ENCODE data around the gene EXOC3. TPM values are rescaled to one million over a fixed set of nuclear protein-coding genes. Genes with fewer than 3 reads are reported as not detected.

The EXOC3 gene
- total RNA-seq, 1 donor from 2014 or later: 46.2 TPM

DNA sequence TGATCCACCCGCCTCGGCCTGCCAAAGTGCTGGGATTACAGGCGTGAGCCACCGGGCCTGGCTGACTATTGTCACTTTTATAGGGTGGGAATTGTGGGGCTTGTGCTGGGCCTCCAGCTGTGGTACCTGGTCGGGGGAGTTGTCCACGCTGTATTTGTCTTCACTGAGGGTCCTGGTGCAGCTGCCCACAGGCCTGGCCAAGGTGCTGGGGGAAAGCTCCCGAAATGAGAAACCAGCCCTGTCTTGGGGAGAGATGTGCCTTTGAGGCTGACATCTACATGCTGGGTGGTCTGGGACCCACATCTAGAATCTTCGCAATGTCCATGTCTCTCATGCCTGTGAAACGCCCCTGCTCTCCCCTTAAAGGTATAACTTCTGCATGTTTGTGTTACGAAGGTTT, 2.6 kb downstream of the EXOC3 start:
- H3K27me3 ChIP-seq (ENCODE audit: low read depth): no peaks in the 10 kb centered on the region
- no peak overlapping the region for H3K27ac ChIP-seq (replicated peaks)
- intact Hi-C loops (cut with micrococcal nuclease): no loop called here
- no peaks in the 10 kb centered on the region for H3K9me3 ChIP-seq (replicated peaks)
- H3K4me3 ChIP-seq: no peak overlapping the region
- peak; percentile 11 for DNase-seq
- TF ChIP-seq, protein P1, sequence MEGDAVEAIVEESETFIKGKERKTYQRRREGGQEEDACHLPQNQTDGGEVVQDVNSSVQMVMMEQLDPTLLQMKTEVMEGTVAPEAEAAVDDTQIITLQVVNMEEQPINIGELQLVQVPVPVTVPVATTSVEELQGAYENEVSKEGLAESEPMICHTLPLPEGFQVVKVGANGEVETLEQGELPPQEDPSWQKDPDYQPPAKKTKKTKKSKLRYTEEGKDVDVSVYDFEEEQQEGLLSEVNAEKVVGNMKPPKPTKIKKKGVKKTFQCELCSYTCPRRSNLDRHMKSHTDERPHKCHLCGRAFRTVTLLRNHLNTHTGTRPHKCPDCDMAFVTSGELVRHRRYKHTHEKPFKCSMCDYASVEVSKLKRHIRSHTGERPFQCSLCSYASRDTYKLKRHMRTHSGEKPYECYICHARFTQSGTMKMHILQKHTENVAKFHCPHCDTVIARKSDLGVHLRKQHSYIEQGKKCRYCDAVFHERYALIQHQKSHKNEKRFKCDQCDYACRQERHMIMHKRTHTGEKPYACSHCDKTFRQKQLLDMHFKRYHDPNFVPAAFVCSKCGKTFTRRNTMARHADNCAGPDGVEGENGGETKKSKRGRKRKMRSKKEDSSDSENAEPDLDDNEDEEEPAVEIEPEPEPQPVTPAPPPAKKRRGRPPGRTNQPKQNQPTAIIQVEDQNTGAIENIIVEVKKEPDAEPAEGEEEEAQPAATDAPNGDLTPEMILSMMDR (IDR thresholded peaks at IDR 0.05; ENCODE audit: borderline replicate concordance): no peak
- peaks cover 38% of the 10 kb centered on the region for H3K36me3 ChIP-seq
- peaks cover 32% of the 10 kb centered on the region for H3K4me1 ChIP-seq

DNA sequence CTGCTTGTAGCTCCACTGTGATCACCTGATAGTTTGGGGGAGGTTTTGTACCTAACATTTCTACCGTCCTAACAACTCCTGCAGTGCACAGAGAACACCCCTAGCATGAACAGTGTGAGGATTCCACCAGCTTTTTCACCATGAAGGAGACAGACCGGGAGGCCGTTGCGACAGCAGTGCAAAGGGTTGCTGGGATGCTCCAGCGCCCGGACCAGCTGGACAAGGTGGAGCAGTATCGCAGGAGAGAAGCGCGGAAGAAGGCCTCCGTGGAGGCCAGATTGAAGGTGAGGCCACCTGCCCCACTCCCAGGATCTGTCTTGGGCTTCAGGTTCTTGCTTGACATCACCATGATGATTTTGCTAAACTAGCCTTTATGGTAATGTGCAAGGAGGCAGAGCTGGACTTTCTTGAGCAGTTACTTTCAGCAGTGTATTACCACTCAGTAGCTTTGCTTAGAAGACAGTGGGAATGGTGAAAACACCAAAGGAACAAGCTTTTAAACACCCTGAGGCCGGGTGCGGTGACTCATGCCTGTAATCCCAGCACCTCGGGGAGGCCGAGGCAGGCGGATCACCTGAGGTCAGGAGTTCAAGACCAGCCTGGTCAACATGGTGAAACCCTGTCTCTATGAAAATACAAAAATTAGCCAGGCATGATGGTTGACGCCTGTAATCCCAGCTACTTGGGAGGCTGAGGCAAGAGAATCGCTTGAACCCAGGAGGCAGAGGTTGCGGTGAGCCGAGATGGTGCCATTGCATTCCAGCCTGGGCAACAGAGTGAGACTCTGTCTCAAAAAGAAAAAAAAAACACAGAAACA, 3.3 kb downstream of the EXOC3 start:
- no peak for DNase-seq
- Histone ChIP-seq H3K9me3 (replicated peaks) (peaks cover 7% of the 10 kb centered on the region), H3K4me3 (no peak overlapping the region), H3K4me1 (peaks cover 32% of the 10 kb centered on the region), H3K36me3 (peaks cover 45% of the 10 kb centered on the region), H3K27me3 (ENCODE audit: low read depth) (no peaks in the 10 kb centered on the region), H3K27ac (replicated peaks) (no peak overlapping the region)
- TF ChIP-seq, protein P1 (IDR thresholded peaks at IDR 0.05; ENCODE audit: borderline replicate concordance): no peak
- intact Hi-C loops (cut with micrococcal nuclease): no loop called here

DNA sequence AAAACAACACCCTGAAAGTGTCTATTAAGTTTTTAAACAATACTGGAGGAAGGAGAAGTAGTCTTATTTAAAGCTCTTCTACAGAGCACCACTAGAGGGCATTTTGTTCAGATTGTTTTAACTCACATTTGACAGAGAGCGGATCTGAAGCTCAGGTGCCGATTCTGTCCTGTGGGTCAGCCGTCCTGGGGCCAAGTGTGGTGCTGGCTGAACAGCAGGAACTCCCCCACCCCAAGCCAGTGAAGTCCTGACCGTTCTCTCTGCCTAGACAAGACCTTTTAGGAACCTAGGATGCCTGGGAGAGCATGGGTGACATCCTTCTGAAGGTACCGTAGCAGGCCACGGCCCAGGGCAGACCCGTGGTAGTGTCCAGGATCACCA, 3.9 kb downstream of the EXOC3 start:
- intact Hi-C loops (cut with micrococcal nuclease): no loop called here
- Histone ChIP-seq H3K27me3 (ENCODE audit: low read depth) (no peaks in the 10 kb centered on the region), H3K4me3 (no peak overlapping the region), H3K9me3 (replicated peaks) (peaks cover 13% of the 10 kb centered on the region), H3K36me3 (peaks cover 51% of the 10 kb centered on the region), H3K4me1 (peaks cover 32% of the 10 kb centered on the region), H3K27ac (replicated peaks) (no peak overlapping the region)
- TF ChIP-seq, protein P1 (IDR thresholded peaks at IDR 0.05; ENCODE audit: borderline replicate concordance): peak; percentile 64
- DNase-seq: no peak

DNA sequence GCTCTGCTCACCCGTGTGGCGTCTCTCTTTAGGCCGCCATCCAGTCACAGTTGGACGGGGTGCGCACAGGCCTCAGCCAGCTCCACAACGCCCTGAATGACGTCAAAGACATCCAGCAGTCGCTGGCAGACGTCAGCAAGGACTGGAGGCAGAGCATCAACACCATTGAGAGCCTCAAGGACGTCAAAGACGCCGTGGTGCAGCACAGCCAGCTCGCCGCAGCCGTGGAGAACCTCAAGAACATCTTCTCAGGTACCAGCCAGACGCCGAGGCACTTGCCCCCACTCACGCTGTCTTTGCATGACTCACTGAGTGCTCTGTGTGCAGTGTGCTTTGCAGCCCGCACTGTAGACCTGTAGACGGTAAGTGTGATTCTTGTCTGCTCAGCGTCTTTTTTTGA, 4.5 kb downstream of the EXOC3 start:
- H3K27ac ChIP-seq (replicated peaks): no peak overlapping the region
- intact Hi-C loops (cut with micrococcal nuclease): no loop called here
- H3K27me3 ChIP-seq (ENCODE audit: low read depth): no peaks in the 10 kb centered on the region
- TF ChIP-seq, protein P1 (IDR thresholded peaks at IDR 0.05; ENCODE audit: borderline replicate concordance): no peak
- H3K4me1 ChIP-seq: peaks cover 25% of the 10 kb centered on the region
- peak; percentile 11 for DNase-seq
- H3K4me3 ChIP-seq: no peak overlapping the region
- H3K9me3 ChIP-seq (replicated peaks): peaks cover 19% of the 10 kb centered on the region
- peaks cover 57% of the 10 kb centered on the region for H3K36me3 ChIP-seq

DNA sequence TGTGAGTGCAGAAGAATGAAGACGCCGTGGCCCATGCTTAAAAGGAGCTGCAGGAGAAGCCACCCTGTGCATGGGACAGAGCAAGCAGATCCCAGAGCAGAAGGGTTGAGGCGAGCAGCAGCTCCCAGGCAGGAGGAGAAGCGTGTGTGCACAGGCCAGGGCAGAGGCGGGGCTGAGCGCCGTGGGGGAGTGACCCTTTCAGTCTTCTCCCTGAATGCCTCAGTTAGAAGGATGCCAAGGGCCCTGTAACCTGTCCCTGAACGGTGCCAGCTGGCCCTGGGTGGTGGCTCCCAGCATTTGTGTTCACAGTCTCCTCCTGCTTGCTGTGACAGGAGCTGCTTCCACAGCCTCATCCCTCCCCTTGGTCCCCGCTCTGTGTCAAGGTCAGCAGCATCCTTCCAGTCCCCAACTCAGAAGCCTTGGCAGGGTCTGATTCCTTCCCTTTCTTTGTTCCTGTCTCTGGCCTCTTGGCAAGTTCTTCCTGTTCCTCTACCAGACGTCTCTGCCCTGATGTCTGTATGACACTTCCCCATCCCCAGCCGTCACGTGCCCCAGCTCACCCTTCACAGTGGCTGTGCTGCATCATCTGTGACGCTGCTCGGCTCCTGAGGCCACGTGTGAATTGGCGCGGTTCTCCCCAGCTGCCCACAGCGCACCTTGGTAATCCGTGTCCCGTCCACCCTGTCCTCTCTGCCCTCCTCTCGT, 5.2 kb downstream of the EXOC3 start:
- Histone ChIP-seq H3K27me3 (ENCODE audit: low read depth) (no peaks in the 10 kb centered on the region), H3K4me3 (no peak overlapping the region), H3K27ac (replicated peaks) (no peak overlapping the region), H3K36me3 (peaks cover 64% of the 10 kb centered on the region), H3K9me3 (replicated peaks) (peaks cover 24% of the 10 kb centered on the region), H3K4me1 (peaks cover 19% of the 10 kb centered on the region)
- peak; percentile 55 for DNase-seq
- intact Hi-C loops (cut with micrococcal nuclease): no loop called here
- TF ChIP-seq, protein P1 (IDR thresholded peaks at IDR 0.05; ENCODE audit: borderline replicate concordance): no peak
